Uterus (tissue), 4 donors: Measurements from ENCODE around the gene CPED1. TPM values are rescaled to one million over a fixed set of nuclear protein-coding genes. Genes with fewer than 3 reads are reported as not detected.
A peak's percentile ranks its signal among the peaks of the same experiment; 100 is the strongest.

Experiments used
- DNase-seq, 2 donors: peaks; one replicate each; pipeline ENCODE4 v3.0.0-alpha.2; 2019 to 2020
- H3K27ac ChIP-seq, 2 donors: fragments of 200-600 bp; sonication (generic); 1 replicate in 1 of 2; 2 replicates in 1 of 2; pipeline ENCODE4 v1.5.1; 2016 to 2018
- H3K27me3 ChIP-seq, 2 donors: fragments of 200-600 bp; sonication (generic); one replicate each; pipeline ENCODE4 v1.5.1; 2018 to 2019; ENCODE audit warnings: control low read depth in 1 of 2
- H3K36me3 ChIP-seq, 2 donors: fragments of 200-600 bp; sonication (generic); one replicate each; pipeline ENCODE4 v1.5.1; 2019; ENCODE audit warnings: control low read depth in 1 of 2
- H3K4me1 ChIP-seq, 2 donors: fragments of 200-600 bp; sonication (generic); one replicate each; pipeline ENCODE4 v1.5.1; 2018 to 2019; ENCODE audit warnings: control low read depth in 1 of 2
- H3K4me3 ChIP-seq, 2 donors: fragments of 200-600 bp; sonication (generic); 1 replicate in 1 of 2; 2 replicates in 1 of 2; pipeline ENCODE4 v1.5.1; 2018 to 2019; ENCODE audit warnings: mild to moderate bottlenecking in 1 of 2
- H3K9me3 ChIP-seq, 2 donors: fragments of 200-600 bp; sonication (generic); one replicate each; pipeline ENCODE4 v1.5.1; 2019; ENCODE audit warnings: control low read depth in 1 of 2
- POLR2A ChIP-seq, 2 donors: fragments of 450-650 bp; IDR thresholded peaks; one replicate each; pipeline ENCODE4 v1.6.1; 2016; ENCODE audit warnings: antibody characterized with exemption in 2 of 2, mild to moderate bottlenecking in 1 of 2, moderate library complexity in 1 of 2
- intact Hi-C: fragments of 100-400 bp; cut with DNase I; formaldehyde crosslinking; loops from one replicate; pipeline ENCODE4 v1.15.1; 2023; ENCODE audit warnings: low total_unique reads
- total RNA-seq, 4 donors: library from RNA; depleted of rRNA in 3 of 4; stranded (reverse); fragments of >200 nt in 3 of 4; gene quantifications; one replicate each; pipeline versions ENCODE4 v1.1.0 to v1.2.4, GENCODE V29; 2014 to 2023
- TF ChIP-seq, protein P1 (sequence below), 4 experiments: fragments of 200-600 bp in 2 of 4; fragments of 450-650 bp in 2 of 4; sonication (generic) in 2 of 4; IDR thresholded peaks; one replicate each; pipeline ENCODE4 v1.5.1; 2016 to 2019; ENCODE audit warnings: antibody characterized with exemption in 4 of 4, mild to moderate bottlenecking in 2 of 4, moderate library complexity in 1 of 4
- donor health status: DM: yes; HTN: yes; CAD: no.

CPED1 gene
- total RNA-seq, 4 donors from 2014 or later: 47.4 to 194 (median 59.2) TPM

GRCh38 chr7:120950539-120951308, 37.8 kb upstream of the CPED1 start, which contains the start of gene ING3:
TSS of gene ING3 (plus strand) at chr7:120950777. CDS start at chr7:120950897, 120 bp downstream.
- H3K36me3 ChIP-seq: no peaks in the 10 kb centered on the region
- peak; percentile 27 to 43 for TF ChIP-seq POLR2A (IDR thresholded peaks at IDR 0.05)
- TF ChIP-seq, protein P1, sequence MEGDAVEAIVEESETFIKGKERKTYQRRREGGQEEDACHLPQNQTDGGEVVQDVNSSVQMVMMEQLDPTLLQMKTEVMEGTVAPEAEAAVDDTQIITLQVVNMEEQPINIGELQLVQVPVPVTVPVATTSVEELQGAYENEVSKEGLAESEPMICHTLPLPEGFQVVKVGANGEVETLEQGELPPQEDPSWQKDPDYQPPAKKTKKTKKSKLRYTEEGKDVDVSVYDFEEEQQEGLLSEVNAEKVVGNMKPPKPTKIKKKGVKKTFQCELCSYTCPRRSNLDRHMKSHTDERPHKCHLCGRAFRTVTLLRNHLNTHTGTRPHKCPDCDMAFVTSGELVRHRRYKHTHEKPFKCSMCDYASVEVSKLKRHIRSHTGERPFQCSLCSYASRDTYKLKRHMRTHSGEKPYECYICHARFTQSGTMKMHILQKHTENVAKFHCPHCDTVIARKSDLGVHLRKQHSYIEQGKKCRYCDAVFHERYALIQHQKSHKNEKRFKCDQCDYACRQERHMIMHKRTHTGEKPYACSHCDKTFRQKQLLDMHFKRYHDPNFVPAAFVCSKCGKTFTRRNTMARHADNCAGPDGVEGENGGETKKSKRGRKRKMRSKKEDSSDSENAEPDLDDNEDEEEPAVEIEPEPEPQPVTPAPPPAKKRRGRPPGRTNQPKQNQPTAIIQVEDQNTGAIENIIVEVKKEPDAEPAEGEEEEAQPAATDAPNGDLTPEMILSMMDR (IDR thresholded peaks at IDR 0.05): no peak
- peak within 1 kb of the TSS; percentile 74 to 76 for H3K4me3 ChIP-seq
- DNase-seq: peak; percentile 96 to 98
- intact Hi-C loops: no loop called here
- H3K4me1 ChIP-seq: peaks cover 0 to 7% of the 10 kb centered on the region in 2 donors
- no peaks in the 10 kb centered on the region for H3K9me3 ChIP-seq
- H3K27me3 ChIP-seq: no peaks in the 10 kb centered on the region
- peak within 1 kb of the TSS; percentile 97 to 98 for H3K27ac ChIP-seq

DNA sequence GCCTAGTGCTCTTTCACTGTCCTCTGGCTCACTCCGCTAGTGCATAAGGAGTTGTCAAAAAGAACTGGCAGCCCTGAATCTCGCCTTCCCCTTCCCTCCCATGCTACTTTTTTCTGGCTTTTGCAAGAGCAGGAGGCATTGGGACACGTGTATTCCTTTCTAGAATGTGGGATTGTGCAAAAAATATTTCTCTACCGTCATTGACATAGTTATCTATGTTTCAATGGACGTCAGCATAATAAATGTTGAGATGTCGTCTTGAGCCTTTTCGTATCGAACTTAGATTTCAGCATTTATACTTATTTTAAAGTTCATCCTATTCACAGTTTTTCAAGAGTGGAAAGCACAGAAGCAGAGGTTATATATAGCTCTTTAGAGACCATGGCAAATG, 37.2 kb upstream of the CPED1 start:
- H3K36me3 ChIP-seq: no peaks in the 10 kb centered on the region
- peak overlapping the region; percentile 97 to 98 for H3K27ac ChIP-seq
- no peaks in the 10 kb centered on the region for H3K9me3 ChIP-seq
- peaks cover 0 to 7% of the 10 kb centered on the region in 2 donors for H3K4me1 ChIP-seq
- intact Hi-C loops: no loop called here
- H3K27me3 ChIP-seq: no peaks in the 10 kb centered on the region
- no peak for DNase-seq
- peak overlapping the region; percentile 74 to 76 for H3K4me3 ChIP-seq
- TF ChIP-seq, protein P1 (IDR thresholded peaks at IDR 0.05): no peak
- no peak for TF ChIP-seq POLR2A (IDR thresholded peaks at IDR 0.05)

- no peaks in the 10 kb centered on the region for H3K36me3 ChIP-seq
- no peaks in the 10 kb centered on the region for H3K9me3 ChIP-seq
- DNase-seq: no peak
- peaks cover 0 to 7% of the 10 kb centered on the region in 2 donors for H3K4me1 ChIP-seq
- peak overlapping the region in 1 of 2 donors; percentile 97 for H3K27ac ChIP-seq
- intact Hi-C loops: no loop called here
- TF ChIP-seq POLR2A (IDR thresholded peaks at IDR 0.05): no peak
- TF ChIP-seq, protein P1 (IDR thresholded peaks at IDR 0.05): no peak
- H3K4me3 ChIP-seq: peak overlapping the region in 1 of 2 donors; percentile 74
- no peaks in the 10 kb centered on the region for H3K27me3 ChIP-seq
These were observed 36.7 kb upstream of the CPED1 start for GRCh38 chr7:120951826-120952225.

DNA sequence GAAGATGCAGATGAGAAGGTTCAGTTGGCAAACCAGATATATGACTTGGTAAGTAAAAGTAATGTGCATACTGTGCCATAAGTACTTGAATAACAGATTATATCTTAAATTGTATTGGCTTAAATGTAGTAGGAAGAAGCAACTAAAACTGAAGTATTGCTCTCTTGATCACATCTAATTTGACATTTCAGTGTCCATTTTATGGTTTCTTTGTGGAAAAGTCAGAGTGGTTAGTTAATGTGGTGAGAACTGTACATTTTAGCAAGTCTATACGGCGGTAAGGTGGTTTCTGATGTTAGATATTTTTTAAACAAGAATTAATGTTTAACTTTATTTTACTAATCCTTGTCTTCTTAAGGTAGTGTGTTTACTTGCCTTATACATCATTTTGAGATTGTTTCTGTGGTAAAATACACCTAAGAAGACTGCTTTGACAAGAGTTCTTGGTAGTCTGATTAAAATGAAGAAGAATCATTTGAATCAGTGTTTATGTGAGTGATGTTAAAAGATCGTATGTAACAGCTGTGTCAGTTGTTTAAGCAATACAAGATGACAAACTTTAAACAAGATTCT, 32.8 kb upstream of the CPED1 start:
- peaks cover 0 to 7% of the 10 kb centered on the region in 2 donors for H3K4me1 ChIP-seq
- TF ChIP-seq, protein P1 (IDR thresholded peaks at IDR 0.05): no peak
- no peak for TF ChIP-seq POLR2A (IDR thresholded peaks at IDR 0.05)
- H3K9me3 ChIP-seq: no peaks in the 10 kb centered on the region
- H3K4me3 ChIP-seq: no peak overlapping the region
- no peaks in the 10 kb centered on the region for H3K27me3 ChIP-seq
- H3K27ac ChIP-seq: no peak overlapping the region
- no peaks in the 10 kb centered on the region for H3K36me3 ChIP-seq
- no peak for DNase-seq
- intact Hi-C loops: no loop called here

DNA sequence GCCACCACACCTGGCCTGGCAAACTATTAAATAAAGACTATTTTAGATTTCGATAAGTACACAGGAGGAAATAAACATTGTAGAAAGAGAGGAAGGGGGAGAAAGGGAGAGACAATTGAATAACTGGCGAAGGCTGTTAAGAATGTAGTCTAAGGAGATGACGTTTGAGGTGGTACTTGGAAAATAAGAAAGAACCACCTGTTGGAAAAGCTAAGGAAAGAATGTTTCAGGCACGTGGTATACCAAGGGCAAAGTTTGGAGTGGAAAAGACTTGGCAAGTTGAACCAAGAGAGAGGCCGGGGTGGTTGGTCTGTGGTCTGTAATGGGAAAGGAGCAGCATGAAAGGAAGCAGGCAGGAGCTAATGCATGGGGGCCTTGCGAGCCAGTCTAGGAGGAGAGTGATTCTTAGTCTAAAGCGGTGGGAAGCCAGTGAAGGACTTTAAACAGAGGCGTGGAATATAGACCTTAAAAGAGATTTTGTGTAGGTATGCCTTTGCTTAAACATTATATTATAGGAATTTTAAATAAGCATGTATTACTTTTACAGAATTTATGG, 28.5 kb upstream of the CPED1 start:
- Histone ChIP-seq H3K4me1 (no peaks in the 10 kb centered on the region), H3K4me3 (no peak overlapping the region), H3K27ac (no peak overlapping the region), H3K27me3 (no peaks in the 10 kb centered on the region), H3K9me3 (no peaks in the 10 kb centered on the region), H3K36me3 (no peaks in the 10 kb centered on the region)
- DNase-seq: no peak
- intact Hi-C loops: no loop called here
- TF ChIP-seq POLR2A (IDR thresholded peaks at IDR 0.05): no peak
- TF ChIP-seq, protein P1 (IDR thresholded peaks at IDR 0.05): no peak
